Measurements from ENCODE around the gene NOBOX. TPM values are rescaled to one million over a fixed set of nuclear protein-coding genes. Genes with fewer than 3 reads are reported as not detected.

Gene NOBOX
- total and polyA plus RNA-seq, 2 donors (not counting 1 experiment from before 2014, with no cell fraction given), result not detected

- ATAC-seq (ENCODE audit: low read depth), result peak; percentile 64
- Histone ChIP-seq H3K9ac (ENCODE audit: low read length) (no peak overlapping the region), H3K79me2 (ENCODE audit: control insufficient read depth, insufficient read depth, low read length) (no peaks in the 10 kb centered on the region), H3K4me1 (ENCODE audit: control insufficient read depth in 2 of 2, insufficient read depth in 2 of 2, low read length in 2 of 2) (peaks cover 7 to 10% of the 10 kb centered on the region in 2 donors), H3K4me3 (ENCODE audit: control extremely low read depth in 1 of 5, extremely low read depth in 1 of 5, insufficient read depth in 1 of 5, low read depth in 2 of 5, low read length in 4 of 5) (no peak overlapping the region), H3K36me3 (replicated peaks in 1 of 2; ENCODE audit: control extremely low read depth in 1 of 2, control insufficient read depth in 1 of 2, extremely low read depth in 1 of 2, insufficient read depth in 2 of 2, low read length in 1 of 2) (no peaks in the 10 kb centered on the region), H3K27ac (ENCODE audit: low read length in 2 of 2) (no peak overlapping the region), H3K27me3 (replicated peaks in 1 of 4; ENCODE audit: control extremely low read depth in 1 of 4, control insufficient read depth in 3 of 4, insufficient read depth in 4 of 4, low read length in 3 of 4) (no peaks in the 10 kb centered on the region), H3K9me3 (ENCODE audit: control extremely low read depth in 1 of 3, control insufficient read depth in 2 of 3, insufficient read depth in 1 of 3, low read length in 2 of 3) (no peaks in the 10 kb centered on the region), H2AFZ (ENCODE audit: insufficient read depth, low read depth, low read length, poor library complexity, severe bottlenecking) (peak overlapping the region; percentile 80), H4K20me1 (ENCODE audit: control insufficient read depth, insufficient read depth, low read length, poor library complexity, severe bottlenecking) (no peaks in the 10 kb centered on the region), H3K4me2 (replicated peaks; ENCODE audit: low read depth, low read length, poor library complexity, severe bottlenecking) (peak overlapping the region; percentile 45)
- ChIA-PET CTCF (interaction anchor here (0.6 to 2.0 kb wide), 11 partner anchors 9 to 1729 kb away, joined by 3 to 14 read pairs (median 5); partner anchors contain the start of gene TCAF1), POLR2A (interaction anchor here (0.7 kb wide), 2 partner anchors 81 to 490 kb away, joined by 5 to 8 read pairs; no protein-coding TSS in a partner anchor)
- H3K27me3 Mint-ChIP-seq, result peaks cover 8% of the 10 kb centered on the region
- no peak overlapping the region for H3K27ac Mint-ChIP-seq
- H3K4me3 Mint-ChIP-seq, result peak overlapping the region; percentile 4
- peak; percentile 77 for TF ChIP-seq CTCF (IDR thresholded peaks at IDR 0.05)
- TF ChIP-seq EZH2 (IDR thresholded peaks at IDR 0.05; ENCODE audit: borderline replicate concordance, insufficient read depth, low read depth, low read length, poor library complexity, severe bottlenecking), result no peak
- 6% methylated on average over 5 of the region's 8 CpGs for WGBS (ENCODE audit: insufficient coverage)
- H3K9me3 Mint-ChIP-seq (ENCODE audit: insufficient read depth), result no peaks in the 10 kb centered on the region
- H3K4me1 Mint-ChIP-seq, result peaks cover 4% of the 10 kb centered on the region
- peak; percentile 74 for DNase-seq
- intact Hi-C loops (cut with micrococcal nuclease), result no loop called here
Measured at GRCh38 chr7:144391823-144392255, 11.7 kb downstream of the NOBOX start.

- intact Hi-C loops (cut with micrococcal nuclease), result no loop called here
- H3K36me3 ChIP-seq (replicated peaks in 1 of 2; ENCODE audit: control extremely low read depth in 1 of 2, control insufficient read depth in 1 of 2, extremely low read depth in 1 of 2, insufficient read depth in 2 of 2, low read length in 1 of 2), result no peaks in the 10 kb centered on the region
- ATAC-seq (ENCODE audit: low read depth) (no peak), DNase-seq (no peak)
- no peak overlapping the region for H3K9ac ChIP-seq (ENCODE audit: low read length)
- H3K79me2 ChIP-seq (ENCODE audit: control insufficient read depth, insufficient read depth, low read length), result no peaks in the 10 kb centered on the region
- no peak overlapping the region for H3K27ac ChIP-seq (ENCODE audit: low read length in 2 of 2)
- H3K9me3 Mint-ChIP-seq (ENCODE audit: insufficient read depth), result no peaks in the 10 kb centered on the region
- ChIA-PET POLR2A (no interaction called here), CTCF (interaction anchor here (1.1 to 2.0 kb wide), 6 partner anchors 8 to 263 kb away, joined by 3 to 14 read pairs (median 6); no protein-coding TSS in a partner anchor)
- H3K27me3 ChIP-seq (replicated peaks in 1 of 4; ENCODE audit: control extremely low read depth in 1 of 4, control insufficient read depth in 3 of 4, insufficient read depth in 4 of 4, low read length in 3 of 4), result no peaks in the 10 kb centered on the region
- no peak overlapping the region for H3K27ac Mint-ChIP-seq
- H3K4me3 Mint-ChIP-seq, result no peak overlapping the region
- no peak for TF ChIP-seq CTCF (IDR thresholded peaks at IDR 0.05)
- TF ChIP-seq EZH2 (IDR thresholded peaks at IDR 0.05; ENCODE audit: borderline replicate concordance, insufficient read depth, low read depth, low read length, poor library complexity, severe bottlenecking), result no peak
- H2AFZ ChIP-seq (ENCODE audit: insufficient read depth, low read depth, low read length, poor library complexity, severe bottlenecking), result no peak overlapping the region
- H3K27me3 Mint-ChIP-seq, result peaks cover 7% of the 10 kb centered on the region
- no CpG with 5 or more reads among the region's 4 CpGs for WGBS (ENCODE audit: insufficient coverage)
- no peak overlapping the region for H3K4me3 ChIP-seq (ENCODE audit: control extremely low read depth in 1 of 5, extremely low read depth in 1 of 5, insufficient read depth in 1 of 5, low read depth in 2 of 5, low read length in 4 of 5)
- H3K4me1 ChIP-seq (ENCODE audit: control insufficient read depth in 2 of 2, insufficient read depth in 2 of 2, low read length in 2 of 2), result peaks cover 7 to 10% of the 10 kb centered on the region in 2 donors
- no peaks in the 10 kb centered on the region for H4K20me1 ChIP-seq (ENCODE audit: control insufficient read depth, insufficient read depth, low read length, poor library complexity, severe bottlenecking)
- H3K4me1 Mint-ChIP-seq, result peaks cover 4% of the 10 kb centered on the region
- no peak overlapping the region for H3K4me2 ChIP-seq (replicated peaks; ENCODE audit: low read depth, low read length, poor library complexity, severe bottlenecking)
- H3K9me3 ChIP-seq (ENCODE audit: control extremely low read depth in 1 of 3, control insufficient read depth in 2 of 3, insufficient read depth in 1 of 3, low read length in 2 of 3), result no peaks in the 10 kb centered on the region
Measured at GRCh38 chr7:144391014-144391413, 12.5 kb downstream of the NOBOX start.

Measured in B cell (primary cell).